GM21515 (cell line): ENCODE results near the gene TUBB3.
"Not testable (repeated sequence)": the region's sequence is repeated elsewhere in the genome, so short reads cannot be mapped to it uniquely, and the experiment has no call there.

ENCODE experiments used
- ATAC-seq: cut with Tn5 transposase; IDR thresholded peaks from one replicate; pipeline ENCODE4 v1.9.1; 2021; ENCODE audit not compliant: unreplicated experiment

TUBB3 gene

DNA sequence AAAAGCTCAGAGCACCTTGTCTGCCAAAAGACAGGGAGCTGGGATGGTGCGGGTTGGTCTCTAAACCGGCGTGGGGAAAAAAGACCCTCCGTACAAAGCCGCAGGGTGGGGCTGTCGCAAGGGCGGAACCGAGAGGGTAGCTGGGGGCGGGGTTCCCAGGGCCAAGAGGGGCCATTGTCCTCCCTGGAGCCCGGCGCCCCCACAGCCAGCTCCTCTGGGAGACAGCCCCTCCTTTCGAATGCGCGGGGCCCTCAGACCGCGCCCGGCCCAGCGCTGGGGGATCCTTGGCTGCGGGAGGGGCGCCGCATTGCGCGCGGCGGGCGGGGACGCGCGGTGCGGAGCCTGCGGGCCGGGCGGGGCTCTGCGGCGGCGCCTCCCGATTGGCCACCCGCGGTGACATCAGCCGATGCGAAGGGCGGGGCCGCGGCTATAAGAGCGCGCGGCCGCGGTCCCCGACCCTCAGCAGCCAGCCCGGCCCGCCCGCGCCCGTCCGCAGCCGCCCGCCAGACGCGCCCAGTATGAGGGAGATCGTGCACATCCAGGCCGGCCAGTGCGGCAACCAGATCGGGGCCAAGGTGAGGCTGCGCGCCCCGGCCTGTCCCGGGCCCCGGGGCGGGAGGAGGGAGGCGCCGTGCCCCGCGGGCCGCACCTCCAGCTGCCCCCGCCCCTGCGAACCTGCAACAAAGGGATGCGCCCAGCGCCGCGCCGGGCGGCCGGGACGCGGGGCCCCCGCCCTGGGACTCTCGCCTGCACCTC lies at the start of gene TUBB3:
Gene TUBB3 (plus strand): TSS at position 459 of the 756 bp plus-strand sequence. CDS start 60 bp downstream, at position 519.
- ATAC-seq, result no peak

DNA sequence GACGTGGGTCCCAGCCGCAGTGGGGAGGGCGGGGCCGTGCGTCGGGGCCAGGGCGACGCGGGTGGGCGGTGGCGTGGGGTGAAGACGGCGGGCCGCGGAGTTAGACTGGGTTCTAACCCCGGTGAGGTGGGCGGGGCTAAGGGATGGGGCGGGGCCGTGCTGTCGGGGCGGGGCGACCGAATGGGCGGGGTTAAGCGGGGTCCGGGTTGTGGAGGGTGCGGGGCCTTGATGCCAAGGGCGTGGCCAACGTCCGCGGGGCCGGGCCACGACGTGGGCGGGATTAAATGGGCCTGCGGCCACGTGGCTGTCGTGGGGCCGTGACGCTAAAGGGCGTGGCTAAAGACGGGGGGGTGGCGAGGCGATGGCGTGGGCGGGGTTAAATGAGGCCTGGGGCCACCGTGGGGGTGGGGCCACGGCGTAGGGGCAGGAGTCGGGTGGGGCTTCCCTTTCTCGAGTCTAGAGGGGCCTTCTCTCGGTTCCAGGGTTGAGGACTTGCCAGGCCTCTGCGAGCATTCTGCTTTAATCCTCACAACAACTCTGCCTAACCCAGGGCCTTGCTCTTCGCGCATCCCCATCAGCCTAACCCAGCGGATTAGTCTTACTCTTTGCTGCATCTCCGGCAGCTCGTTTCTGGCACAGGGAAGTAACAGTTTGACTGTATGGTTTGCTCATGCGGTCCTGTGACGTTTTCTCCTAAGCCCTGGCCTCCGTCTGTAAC lies 49.0 kb upstream of the TUBB3 start:
- ATAC-seq, result peak; percentile 60

DNA sequence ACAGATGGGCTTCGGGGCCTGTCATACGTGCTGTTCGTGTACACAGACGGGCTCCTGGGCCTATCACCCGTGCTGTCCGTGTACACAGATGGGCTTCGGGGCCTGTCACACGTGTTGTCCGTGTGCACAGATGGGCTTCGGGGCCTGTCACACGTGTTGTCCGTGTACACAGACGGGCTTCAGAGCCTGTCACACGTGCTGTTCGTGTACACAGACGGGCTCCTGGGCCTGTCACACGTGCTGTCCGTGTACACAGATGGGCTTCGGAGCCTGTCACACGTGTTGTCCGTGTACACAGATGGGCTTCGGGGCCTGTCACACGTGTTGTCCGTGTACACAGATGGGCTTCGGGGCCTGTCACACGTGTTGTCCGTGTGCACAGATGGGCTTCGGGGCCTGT lies 44.0 kb upstream of the TUBB3 start:
- ATAC-seq, result not testable (repeated sequence)

DNA sequence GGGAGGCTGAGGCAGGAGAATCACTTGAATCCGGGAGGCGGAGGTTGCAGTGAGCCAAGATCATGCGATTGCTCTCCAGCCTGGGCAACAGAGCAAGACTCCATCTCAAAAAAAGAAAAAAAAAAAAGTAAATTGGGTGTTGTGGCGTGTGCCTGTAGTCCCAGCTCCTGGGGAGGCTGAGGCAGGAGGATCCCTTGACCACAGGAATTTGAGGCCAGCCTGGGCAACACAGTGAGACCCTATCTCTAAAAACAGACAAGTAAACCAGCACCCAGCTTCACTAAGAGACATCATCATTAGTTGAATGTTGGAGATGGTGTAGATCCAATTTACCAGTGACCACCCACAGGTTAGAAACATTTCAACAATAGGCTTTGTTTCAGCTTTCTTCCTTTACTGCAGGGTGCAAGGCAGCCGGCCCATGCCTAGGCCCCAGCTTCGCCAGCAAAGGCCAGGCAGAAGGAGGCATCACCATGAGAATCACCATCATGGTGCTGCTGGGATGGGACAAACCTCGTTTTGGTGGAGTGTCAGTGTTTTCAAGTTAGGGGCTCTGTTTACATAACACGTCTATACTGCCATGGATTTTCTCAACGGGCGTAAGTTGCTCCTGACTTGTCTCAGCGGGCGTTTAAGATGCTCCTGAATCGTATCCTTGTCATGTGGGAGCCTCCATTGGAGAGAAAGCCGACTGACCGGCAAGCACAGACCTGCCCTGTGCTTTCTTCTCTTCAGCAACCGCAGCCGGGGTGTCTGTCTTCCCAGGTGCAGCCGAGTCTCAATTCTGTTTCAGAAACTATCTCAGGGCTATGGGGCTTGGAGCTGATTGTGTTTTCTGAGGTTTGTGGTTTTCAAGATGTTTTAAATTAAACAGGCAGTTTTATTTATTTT lies 42.4 kb upstream of the TUBB3 start:
- no peak for ATAC-seq

DNA sequence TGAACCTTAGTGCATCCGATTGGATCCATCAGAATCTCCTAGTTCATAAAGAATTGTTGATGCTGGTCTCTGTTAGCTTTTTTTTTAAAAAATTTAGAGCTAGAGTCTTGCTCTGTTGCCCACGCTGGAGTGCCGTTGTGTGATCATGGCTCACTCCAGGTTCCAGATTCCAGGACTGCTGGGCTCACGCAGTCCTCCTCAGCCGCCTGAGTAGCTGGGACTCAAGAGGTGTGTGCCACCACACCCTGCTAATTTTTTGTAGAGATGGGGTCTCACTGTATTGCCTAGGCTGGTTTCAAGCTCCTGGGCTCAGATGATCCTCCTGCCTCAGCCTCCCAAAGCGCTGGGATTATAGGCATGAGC lies 41.8 kb upstream of the TUBB3 start:
- no peak for ATAC-seq

DNA sequence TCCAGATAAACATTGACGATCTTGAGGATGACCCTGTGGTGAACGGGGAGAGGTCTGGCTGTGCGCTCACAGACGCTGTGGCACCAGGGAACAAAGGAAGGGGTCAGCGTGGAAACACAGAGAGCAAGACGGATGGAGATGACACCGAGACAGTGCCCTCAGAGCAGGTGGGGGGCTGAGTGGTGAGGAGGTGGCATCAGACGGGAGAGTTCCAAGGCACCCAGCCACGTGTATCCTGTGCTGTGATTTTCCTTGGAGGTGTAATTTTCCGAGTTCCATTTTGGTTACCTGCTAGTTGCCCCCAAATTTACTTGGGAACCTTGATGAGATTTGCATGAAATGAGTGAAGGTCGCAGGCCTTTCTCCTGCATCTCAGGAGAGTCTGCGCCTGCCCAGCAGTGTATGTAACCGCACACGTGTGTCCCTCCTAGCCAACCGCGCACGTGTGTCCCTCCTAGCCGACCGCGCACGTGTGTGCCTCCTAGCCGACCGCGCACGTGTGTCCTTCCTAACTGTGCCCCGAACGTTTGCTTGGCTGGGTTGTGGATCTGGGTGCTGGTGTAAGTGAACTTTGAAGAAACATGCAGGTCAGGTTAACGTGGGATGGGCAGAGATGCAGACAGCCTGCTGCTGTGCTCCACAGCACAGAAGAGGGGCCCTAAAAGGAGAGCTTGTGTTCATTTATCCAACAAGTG lies 39.6 kb upstream of the TUBB3 start:
- no peak for ATAC-seq

DNA sequence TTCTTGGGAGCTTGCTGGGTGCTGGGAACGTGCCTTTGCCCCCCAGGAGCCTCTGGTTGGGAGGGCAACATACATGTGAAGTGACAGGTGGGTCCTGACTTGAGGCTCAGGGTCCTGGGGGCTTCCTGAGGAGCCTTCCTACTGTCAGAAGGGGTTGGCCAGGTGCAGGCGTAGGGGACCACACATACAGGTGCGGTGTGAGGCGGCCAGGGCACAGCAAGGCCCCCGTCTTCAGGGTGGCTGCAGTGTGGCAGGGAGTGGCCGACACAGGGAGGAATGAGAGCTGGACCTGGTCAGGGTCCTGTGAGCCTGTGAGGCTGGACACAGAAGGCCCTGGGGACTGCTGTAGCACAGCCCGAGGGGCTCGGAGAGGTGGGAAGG lies 39.1 kb upstream of the TUBB3 start:
- no peak for ATAC-seq

DNA sequence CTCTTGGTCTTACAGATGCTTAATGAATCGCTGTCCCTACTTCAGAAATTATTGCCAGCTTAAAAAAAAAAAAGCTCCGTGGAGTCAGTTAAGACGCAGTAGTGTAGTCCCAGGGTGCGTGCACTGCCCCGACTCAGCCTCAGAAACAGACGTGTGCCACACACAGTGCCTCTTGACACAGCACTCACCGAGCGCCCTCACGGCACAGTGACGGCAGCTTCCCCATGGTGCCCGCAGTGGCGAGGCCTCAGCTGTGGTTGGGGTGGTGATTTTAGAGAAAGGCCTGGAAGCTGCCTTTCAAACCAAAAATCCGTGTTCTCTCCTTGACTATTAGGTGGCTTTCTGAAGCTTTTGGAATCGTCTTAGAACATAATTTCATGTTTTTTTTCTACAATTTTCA lies 35.9 kb upstream of the TUBB3 start:
- ATAC-seq, result no peak

DNA sequence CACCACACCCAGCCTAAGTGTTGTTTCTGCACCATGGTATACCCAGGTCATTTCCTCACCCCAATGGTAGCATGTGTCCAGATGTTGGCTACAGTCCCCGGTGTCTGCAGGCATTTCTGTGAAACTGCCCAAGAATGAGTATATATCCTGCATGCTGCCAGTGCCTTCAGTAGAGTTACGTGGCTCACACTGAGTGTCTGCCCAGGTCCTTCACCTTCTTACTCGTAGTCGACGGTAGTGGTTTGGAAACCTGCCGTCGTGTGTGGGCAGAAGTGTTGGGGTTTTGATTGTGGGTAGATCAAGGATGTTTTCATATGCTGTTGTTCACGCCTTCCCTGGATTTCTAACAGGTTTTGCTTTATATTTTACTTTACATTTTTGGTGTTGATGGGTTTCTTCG lies 32.9 kb upstream of the TUBB3 start:
- ATAC-seq, result no peak

DNA sequence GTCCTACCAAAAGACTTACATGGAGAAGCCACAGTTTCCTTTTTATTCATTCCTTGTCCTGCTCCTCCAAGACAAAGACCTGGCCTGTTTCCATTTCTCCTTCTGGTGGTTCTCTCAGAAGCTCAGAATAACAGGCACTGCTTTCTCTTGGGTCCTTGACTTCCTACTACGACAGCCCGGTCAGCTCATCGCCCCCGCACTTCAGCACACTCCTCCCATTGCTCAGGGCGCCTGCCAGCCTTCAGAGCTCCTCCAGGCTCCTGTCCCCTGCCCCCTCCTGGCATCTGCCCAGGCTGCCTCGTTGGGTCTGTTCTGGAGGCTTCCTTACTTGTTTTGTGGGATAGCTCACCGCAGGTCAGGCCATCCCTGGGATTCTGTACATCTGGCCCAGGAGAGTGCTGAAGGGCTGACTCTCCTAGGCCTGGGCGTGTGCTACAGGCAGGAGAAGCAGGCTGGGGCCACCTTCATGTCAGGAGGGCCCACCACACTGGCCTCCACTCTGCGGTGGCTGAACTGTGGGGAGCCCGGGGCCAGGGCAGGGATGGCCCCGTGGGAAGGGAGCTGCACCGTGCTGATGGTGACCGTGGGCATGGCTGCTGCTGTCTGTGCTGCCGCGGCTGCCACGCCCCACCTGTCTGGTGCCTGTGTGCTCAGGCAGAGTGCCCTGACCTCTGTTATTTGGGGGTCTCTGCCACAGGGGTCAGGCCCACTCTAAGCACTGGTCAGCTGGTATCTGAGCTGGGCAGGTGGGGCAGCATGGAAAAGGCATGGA lies 32.1 kb upstream of the TUBB3 start:
- ATAC-seq, result no peak

DNA sequence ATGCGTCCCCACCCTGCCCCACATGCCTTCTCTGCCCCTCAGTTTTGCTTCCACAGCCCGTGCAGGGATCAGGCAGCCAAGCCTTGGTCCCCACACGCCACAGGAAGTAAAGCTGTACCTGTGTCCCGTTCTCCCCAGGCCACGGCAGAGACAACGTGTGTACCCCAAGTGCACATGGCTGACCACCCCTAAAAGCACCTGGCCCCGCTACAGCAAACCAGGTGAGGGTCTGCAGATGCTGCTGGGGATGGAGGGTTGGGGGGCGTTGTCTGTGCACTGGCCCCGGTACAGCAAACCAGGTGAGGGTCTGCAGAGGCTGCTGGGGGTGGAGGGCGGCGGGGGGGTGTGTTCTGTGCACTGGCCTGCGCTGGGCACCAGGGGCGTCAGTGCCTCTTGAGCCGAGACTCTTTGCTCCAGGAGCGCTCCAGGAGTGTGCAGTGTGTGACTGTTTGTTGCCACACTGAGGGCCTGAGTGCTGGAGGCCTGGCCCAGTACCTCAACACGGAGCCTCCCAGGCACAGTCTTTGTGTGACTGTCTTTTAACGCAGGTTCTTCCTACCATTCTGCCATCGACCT lies 31.0 kb upstream of the TUBB3 start:
- no peak for ATAC-seq

DNA sequence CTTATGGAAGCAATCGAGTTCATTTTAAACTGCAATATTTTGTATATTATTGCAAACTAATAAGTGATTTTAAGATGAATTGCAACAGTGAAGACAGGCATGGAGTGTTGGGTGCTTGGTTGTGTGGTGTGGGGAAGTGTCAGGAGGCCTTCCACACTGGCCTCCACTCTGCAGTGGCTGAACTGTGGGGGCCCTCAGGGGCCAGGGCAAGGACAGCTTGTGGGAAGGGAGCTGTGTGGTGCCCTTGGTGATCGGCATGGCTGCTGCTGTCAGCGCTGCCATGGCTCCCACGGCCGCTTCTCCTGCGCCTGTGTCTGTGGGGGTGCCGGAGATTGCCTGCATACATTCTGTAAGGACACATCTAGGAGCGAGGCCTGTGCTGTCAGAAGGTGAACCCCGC lies 30.5 kb upstream of the TUBB3 start:
- ATAC-seq, result no peak

DNA sequence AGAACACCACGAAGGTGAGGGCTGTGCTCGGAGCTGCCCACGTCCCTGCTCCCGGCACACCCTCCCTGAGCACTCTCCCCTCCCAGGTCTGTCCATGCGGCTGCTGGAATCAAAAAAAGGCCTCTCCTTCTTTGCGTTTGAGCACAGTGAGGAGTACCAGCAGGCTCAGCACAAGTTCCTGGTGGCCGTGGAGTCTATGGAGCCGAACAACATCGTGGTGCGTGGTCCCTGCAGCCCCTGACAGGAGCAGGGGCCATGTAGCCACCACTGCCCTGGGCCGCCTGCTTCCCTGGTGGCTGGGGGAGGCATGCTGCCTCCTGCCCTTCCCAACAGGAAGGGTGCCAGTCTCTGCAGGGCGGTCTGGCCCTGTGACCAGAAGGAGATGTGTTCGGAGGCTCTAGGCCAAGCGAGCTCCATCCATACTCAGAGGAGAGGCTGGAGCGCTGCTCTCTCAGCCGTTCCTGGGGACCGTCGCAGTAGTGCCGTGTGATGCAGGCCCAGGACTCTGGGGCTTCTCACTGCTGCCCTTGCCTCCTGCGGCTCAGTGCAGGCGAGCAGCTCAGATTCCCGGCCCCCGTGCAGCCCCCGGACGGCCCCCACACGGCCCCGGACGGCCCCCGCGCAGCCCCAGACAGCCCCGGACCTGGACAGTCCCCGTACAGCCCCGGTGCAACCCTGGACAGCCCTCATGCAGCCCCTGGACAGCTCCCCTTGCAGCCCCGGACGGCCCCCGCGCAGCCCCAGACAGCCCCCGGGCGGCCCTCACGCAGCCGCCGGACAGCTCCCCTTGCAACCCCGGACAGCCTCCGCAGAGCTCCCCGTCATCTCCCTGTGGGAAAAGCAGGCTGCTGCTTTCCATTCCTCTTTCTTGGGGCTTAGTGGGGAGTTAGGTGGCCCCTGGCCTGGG lies 29.2 kb upstream of the TUBB3 start:
- ATAC-seq, result no peak

DNA sequence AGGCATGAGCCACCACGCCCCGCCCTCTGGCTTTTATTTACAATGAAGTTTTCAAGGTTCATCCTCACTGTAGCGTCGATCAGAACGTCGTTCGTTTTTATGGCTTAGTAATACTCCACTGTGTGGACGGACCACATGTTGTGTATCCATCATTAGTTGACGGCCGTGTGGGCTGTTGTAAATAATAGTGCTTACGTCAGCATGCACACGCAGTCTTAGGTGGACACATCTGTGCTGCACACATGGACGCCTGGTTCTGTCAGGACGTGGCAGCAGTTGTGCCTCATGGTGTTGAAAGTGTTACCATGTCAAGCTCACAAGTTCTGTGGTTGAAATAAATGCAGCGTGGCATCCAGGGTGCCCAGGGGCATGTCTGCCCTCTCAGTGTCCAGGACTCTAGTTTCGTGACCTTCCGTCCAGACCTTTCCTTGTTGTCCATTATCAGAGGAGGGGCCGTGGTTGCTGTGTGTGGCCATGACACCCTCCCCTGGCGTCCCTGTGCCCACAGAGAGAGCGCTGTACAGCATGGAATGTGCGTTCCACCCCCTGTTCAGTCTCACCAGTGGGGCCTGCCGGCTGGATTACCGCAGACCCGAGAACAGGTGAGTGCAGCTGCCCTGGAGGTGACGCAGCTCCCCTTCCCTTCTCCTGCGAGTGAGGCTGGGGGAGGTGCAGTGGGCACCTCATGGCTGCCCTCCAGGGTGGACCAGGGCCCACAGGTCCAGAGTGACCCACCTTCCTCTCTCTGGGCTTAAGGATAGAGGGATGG lies 27.5 kb upstream of the TUBB3 start:
- no peak for ATAC-seq

DNA sequence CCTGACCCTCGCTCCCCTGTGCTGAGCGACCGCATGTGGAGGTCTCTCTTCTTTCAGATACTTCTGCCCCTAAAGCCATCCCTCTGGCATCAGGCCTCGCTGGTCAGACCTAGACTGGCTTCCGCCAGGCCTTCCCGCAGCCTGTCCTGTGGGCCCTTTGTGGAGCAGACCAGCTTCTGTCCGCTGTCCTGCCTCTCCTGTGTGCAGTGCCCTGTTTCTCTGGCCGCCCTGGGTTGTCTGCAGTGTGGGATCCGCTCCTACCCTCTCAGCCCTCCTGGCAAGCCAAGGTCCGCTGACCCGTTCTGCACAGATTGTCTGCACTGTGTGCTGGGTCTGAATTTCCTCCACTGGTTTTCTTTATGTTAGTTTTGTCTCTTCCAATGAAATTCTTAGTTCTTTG lies 25.9 kb upstream of the TUBB3 start:
- no peak for ATAC-seq

DNA sequence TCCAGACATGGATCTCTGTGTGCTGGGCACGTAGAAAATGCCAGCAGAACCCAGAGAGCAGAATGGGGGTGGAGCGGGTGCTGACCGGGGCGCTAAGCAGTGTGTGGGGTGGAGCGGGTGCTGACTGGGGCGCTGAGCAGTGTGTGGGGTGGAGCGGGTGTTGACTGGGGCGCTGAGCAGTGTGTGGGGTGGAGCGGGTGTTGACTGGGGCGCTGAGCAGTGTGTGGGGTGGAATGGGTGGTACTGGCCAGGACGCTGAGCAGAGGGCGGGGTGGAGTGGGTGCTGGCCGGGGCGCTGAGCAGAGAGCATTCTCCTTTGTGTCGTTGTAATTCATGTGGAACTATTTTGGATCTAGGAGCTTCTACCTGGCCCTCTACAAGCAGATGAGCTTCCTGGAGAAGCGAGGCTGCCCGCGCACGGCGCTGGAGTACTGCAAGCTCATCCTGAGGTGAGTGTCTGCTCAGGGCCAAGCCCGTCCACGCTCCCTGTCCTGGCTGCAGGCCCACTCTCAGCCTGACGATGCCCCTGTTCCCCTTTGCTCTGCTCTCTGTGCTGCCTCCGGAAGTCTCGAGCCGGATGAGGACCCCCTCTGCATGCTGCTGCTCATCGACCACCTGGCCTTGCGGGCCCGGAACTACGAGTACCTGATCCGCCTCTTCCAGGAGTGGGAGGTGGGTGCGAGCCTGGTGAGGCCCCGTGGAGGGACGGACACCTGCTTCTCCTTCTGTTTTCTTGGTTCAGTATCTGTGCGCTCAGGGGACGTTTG lies 24.8 kb upstream of the TUBB3 start:
- ATAC-seq, result no peak

DNA sequence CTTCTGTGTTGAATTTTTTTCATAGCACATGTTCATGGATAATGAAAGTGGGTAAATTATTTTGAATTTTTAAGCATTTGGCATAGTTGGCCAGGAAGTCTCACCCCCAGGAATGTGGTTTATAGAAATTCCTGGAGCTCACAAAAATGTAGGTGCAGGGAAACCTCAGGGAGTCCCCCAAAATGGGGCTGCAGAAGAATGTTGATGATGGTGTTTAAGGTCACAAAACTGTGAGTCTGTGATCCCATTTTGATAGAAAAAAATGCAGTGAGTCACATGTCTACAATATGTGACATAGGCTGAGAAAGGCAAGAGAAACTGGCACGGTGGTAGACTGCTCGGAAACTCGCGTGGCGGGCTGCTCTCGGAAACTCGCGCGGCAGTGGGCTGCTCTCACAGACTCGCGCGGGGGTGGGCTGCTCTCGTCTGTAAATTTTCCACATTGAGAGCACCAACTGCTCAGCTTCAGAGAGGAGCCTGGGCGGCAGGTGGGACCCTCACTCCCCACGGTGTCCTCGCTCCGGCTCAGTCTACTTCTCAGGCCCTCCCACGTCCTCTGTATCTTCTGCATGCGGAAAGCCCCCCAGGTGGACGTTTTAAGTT lies 23.2 kb upstream of the TUBB3 start:
- ATAC-seq, result no peak
